Ishikawa (cell line): Measurements from ENCODE around the gene GAS2L2.

ENCODE experiments used
- CEBPB ChIP-seq: IDR thresholded peaks from 2 replicates; pipeline ENCODE4 v1.6.1; 2012
- MAX ChIP-seq: IDR thresholded peaks from 2 replicates; pipeline ENCODE4 v1.6.1; 2012
- REST ChIP-seq: IDR thresholded peaks from 2 replicates; pipeline ENCODE4 v1.6.1; 2012; ENCODE audit warnings: low read depth, mild to moderate bottlenecking
- USF1 ChIP-seq: IDR thresholded peaks from 2 replicates; pipeline ENCODE4 v1.6.1; 2012

- TF ChIP-seq USF1 (no peak), REST (no peak), MAX (no peak), CEBPB (no peak)
Measured at GRCh38 chr17:35735036-35735805, 17.8 kb downstream of the GAS2L2 start.
